Measurements from ENCODE around the gene LEMD2.

- TF ChIP-seq, protein P1, sequence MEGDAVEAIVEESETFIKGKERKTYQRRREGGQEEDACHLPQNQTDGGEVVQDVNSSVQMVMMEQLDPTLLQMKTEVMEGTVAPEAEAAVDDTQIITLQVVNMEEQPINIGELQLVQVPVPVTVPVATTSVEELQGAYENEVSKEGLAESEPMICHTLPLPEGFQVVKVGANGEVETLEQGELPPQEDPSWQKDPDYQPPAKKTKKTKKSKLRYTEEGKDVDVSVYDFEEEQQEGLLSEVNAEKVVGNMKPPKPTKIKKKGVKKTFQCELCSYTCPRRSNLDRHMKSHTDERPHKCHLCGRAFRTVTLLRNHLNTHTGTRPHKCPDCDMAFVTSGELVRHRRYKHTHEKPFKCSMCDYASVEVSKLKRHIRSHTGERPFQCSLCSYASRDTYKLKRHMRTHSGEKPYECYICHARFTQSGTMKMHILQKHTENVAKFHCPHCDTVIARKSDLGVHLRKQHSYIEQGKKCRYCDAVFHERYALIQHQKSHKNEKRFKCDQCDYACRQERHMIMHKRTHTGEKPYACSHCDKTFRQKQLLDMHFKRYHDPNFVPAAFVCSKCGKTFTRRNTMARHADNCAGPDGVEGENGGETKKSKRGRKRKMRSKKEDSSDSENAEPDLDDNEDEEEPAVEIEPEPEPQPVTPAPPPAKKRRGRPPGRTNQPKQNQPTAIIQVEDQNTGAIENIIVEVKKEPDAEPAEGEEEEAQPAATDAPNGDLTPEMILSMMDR (IDR thresholded peaks at IDR 0.05), result no peak
- TF ChIP-seq EMX1 (CRISPR knock-in tag; IDR thresholded peaks at IDR 0.05), result no peak
- TF ChIP-seq, protein P2, sequence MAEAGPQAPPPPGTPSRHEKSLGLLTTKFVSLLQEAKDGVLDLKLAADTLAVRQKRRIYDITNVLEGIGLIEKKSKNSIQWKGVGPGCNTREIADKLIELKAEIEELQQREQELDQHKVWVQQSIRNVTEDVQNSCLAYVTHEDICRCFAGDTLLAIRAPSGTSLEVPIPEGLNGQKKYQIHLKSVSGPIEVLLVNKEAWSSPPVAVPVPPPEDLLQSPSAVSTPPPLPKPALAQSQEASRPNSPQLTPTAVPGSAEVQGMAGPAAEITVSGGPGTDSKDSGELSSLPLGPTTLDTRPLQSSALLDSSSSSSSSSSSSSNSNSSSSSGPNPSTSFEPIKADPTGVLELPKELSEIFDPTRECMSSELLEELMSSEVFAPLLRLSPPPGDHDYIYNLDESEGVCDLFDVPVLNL (CRISPR knock-in tag; IDR thresholded peaks at IDR 0.05; ENCODE audit: borderline replicate concordance, low read depth), result no peak
Observed at GRCh38 chr6:33738879-33739278, 50.1 kb downstream of the LEMD2 start.

Data from WTC11 (cell line).